ENCODE data around the gene ZNF66. TPM values are rescaled to one million over a fixed set of nuclear protein-coding genes. Genes with fewer than 3 reads are reported as not detected.
"Not testable (repeated sequence)": the region's sequence is repeated elsewhere in the genome, so short reads cannot be mapped to it uniquely, and the experiment has no call there.

Gene ZNF66
- polyA plus RNA-seq: 1 to 10 TPM in 2 of 4 donors, not detected in 2; 1.4 to 5.0 TPM
- long read RNA-seq, donor 1, partial matches to known transcripts: 9 of 12 reads
- long read RNA-seq, donor 1, other reads (novel, unspliced or antisense): 0 of 12 reads
- long read RNA-seq, donor 2: 0 reads
- long read RNA-seq, donor 3, partial matches to known transcripts: 16 of 17 reads
- long read RNA-seq, donor 3, other reads (novel, unspliced or antisense): 0 of 17 reads
- long read RNA-seq, donor 4: 0 reads
- long read RNA-seq, donor 5: 0 reads
- long read RNA-seq, donor 6: 0 reads
- long read RNA-seq, donor 7: 0 reads
- long read RNA-seq, donor 8: 0 reads
- long read RNA-seq, donor 9: 0 reads
- long read RNA-seq, donor 10: 0 reads

- FAIRE-seq (no peak), DNase-seq (peak; percentile 97)
- no peaks in the 10 kb centered on the region for H3K27me3 ChIP-seq (ENCODE audit: control insufficient read depth in 3 of 3, insufficient read depth in 3 of 3, low read length in 3 of 3)
- H3K4me3 ChIP-seq (ENCODE audit: low read depth in 1 of 3, low read length in 3 of 3): peak within 1 kb of the TSS; percentile 52 to 86 (median 65)
- WGBS, 3 donors: 1 to 4% (median 3%) methylated on average over 42 of the region's 42 CpGs
- H3K36me3 ChIP-seq (ENCODE audit: control insufficient read depth in 3 of 3, insufficient read depth in 2 of 3, low read depth in 1 of 3, low read length in 3 of 3): peaks cover 0 to 3% (median 0%) of the 10 kb centered on the region in 3 donors
- peak within 1 kb of the TSS; percentile 12 to 92 (median 80) for H3K27ac ChIP-seq (ENCODE audit: low read depth in 1 of 3, low read length in 2 of 3)
- H3K4me1 ChIP-seq (ENCODE audit: control insufficient read depth in 3 of 3, insufficient read depth in 2 of 3, low read depth in 1 of 3, low read length in 2 of 3): no peaks in the 10 kb centered on the region
- peaks cover 0 to 9% of the 10 kb centered on the region in 2 donors for H3K9me3 ChIP-seq (ENCODE audit: control insufficient read depth in 2 of 2, insufficient read depth in 1 of 2, low read depth in 1 of 2, low read length in 1 of 2)
Observed at GRCh38 chr19:20776083-20777076, at the start of gene ZNF66. Gene ZNF66, plus strand, starts transcription at chr19:20776304. Its CDS starts 144 bp downstream, at chr19:20776448.

GRCh38 chr19:20750169-20750568, 25.9 kb upstream of the ZNF66 start:
- not testable (repeated sequence) for DNase-seq; H3K4me3 ChIP-seq (ENCODE audit: low read depth in 1 of 3, low read length in 3 of 3); H3K27me3 ChIP-seq (ENCODE audit: control insufficient read depth in 3 of 3, insufficient read depth in 3 of 3, low read length in 3 of 3); FAIRE-seq; H3K27ac ChIP-seq (ENCODE audit: low read depth in 1 of 3, low read length in 2 of 3); H3K9me3 ChIP-seq (ENCODE audit: control insufficient read depth in 2 of 2, insufficient read depth in 1 of 2, low read depth in 1 of 2, low read length in 1 of 2); H3K36me3 ChIP-seq (ENCODE audit: control insufficient read depth in 3 of 3, insufficient read depth in 2 of 3, low read depth in 1 of 3, low read length in 3 of 3); H3K4me1 ChIP-seq (ENCODE audit: control insufficient read depth in 3 of 3, insufficient read depth in 2 of 3, low read depth in 1 of 3, low read length in 2 of 3)
- 81 to 87% (median 84%) methylated on average over 6 of the region's 6 CpGs for WGBS, 3 donors

- not testable (repeated sequence) for DNase-seq; H3K4me3 ChIP-seq (ENCODE audit: low read depth in 1 of 3, low read length in 3 of 3); H3K4me1 ChIP-seq (ENCODE audit: control insufficient read depth in 3 of 3, insufficient read depth in 2 of 3, low read depth in 1 of 3, low read length in 2 of 3); H3K36me3 ChIP-seq (ENCODE audit: control insufficient read depth in 3 of 3, insufficient read depth in 2 of 3, low read depth in 1 of 3, low read length in 3 of 3); H3K27me3 ChIP-seq (ENCODE audit: control insufficient read depth in 3 of 3, insufficient read depth in 3 of 3, low read length in 3 of 3); FAIRE-seq; H3K9me3 ChIP-seq (ENCODE audit: control insufficient read depth in 2 of 2, insufficient read depth in 1 of 2, low read depth in 1 of 2, low read length in 1 of 2); H3K27ac ChIP-seq (ENCODE audit: low read depth in 1 of 3, low read length in 2 of 3)
- 85 to 89% (median 86%) methylated on average over 9 of the region's 9 CpGs for WGBS, 3 donors
Observed at GRCh38 chr19:20752291-20752690, 23.8 kb upstream of the ZNF66 start.

GRCh38 chr19:20769225-20769736, 6.8 kb upstream of the ZNF66 start:
- not testable (repeated sequence) for H3K36me3 ChIP-seq (ENCODE audit: control insufficient read depth in 3 of 3, insufficient read depth in 2 of 3, low read depth in 1 of 3, low read length in 3 of 3); FAIRE-seq; H3K4me1 ChIP-seq (ENCODE audit: control insufficient read depth in 3 of 3, insufficient read depth in 2 of 3, low read depth in 1 of 3, low read length in 2 of 3); DNase-seq; H3K4me3 ChIP-seq (ENCODE audit: low read depth in 1 of 3, low read length in 3 of 3); H3K27me3 ChIP-seq (ENCODE audit: control insufficient read depth in 3 of 3, insufficient read depth in 3 of 3, low read length in 3 of 3); H3K9me3 ChIP-seq (ENCODE audit: control insufficient read depth in 2 of 2, insufficient read depth in 1 of 2, low read depth in 1 of 2, low read length in 1 of 2); H3K27ac ChIP-seq (ENCODE audit: low read depth in 1 of 3, low read length in 2 of 3)
- WGBS, 3 donors: 86 to 92% (median 90%) methylated on average over 6 to 8 of the region's 8 CpGs

- Histone ChIP-seq H3K9me3 (ENCODE audit: control insufficient read depth in 2 of 2, insufficient read depth in 1 of 2, low read depth in 1 of 2, low read length in 1 of 2) (peaks cover 0 to 29% of the 10 kb centered on the region in 2 donors), H3K27me3 (ENCODE audit: control insufficient read depth in 3 of 3, insufficient read depth in 3 of 3, low read length in 3 of 3) (no peaks in the 10 kb centered on the region), H3K4me3 (ENCODE audit: low read depth in 1 of 3, low read length in 3 of 3) (no peak overlapping the region), H3K36me3 (ENCODE audit: control insufficient read depth in 3 of 3, insufficient read depth in 2 of 3, low read depth in 1 of 3, low read length in 3 of 3) (peaks cover 0 to 3% (median 2%) of the 10 kb centered on the region in 3 donors), H3K27ac (ENCODE audit: low read depth in 1 of 3, low read length in 2 of 3) (no peak overlapping the region), H3K4me1 (ENCODE audit: control insufficient read depth in 3 of 3, insufficient read depth in 2 of 3, low read depth in 1 of 3, low read length in 2 of 3) (no peaks in the 10 kb centered on the region)
- DNase-seq (no peak), FAIRE-seq (no peak)
Observed at GRCh38 chr19:20787786-20788185, 11.7 kb downstream of the ZNF66 start.

- H3K9me3 ChIP-seq (ENCODE audit: control insufficient read depth in 2 of 2, insufficient read depth in 1 of 2, low read depth in 1 of 2, low read length in 1 of 2): peaks cover 0 to 30% of the 10 kb centered on the region in 2 donors
- H3K27me3 ChIP-seq (ENCODE audit: control insufficient read depth in 3 of 3, insufficient read depth in 3 of 3, low read length in 3 of 3): no peaks in the 10 kb centered on the region
- peaks cover 0 to 6% (median 5%) of the 10 kb centered on the region in 3 donors for H3K36me3 ChIP-seq (ENCODE audit: control insufficient read depth in 3 of 3, insufficient read depth in 2 of 3, low read depth in 1 of 3, low read length in 3 of 3)
- no peak overlapping the region for H3K27ac ChIP-seq (ENCODE audit: low read depth in 1 of 3, low read length in 2 of 3)
- FAIRE-seq (peak; percentile 73), DNase-seq (no peak)
- no peak overlapping the region for H3K4me3 ChIP-seq (ENCODE audit: low read depth in 1 of 3, low read length in 3 of 3)
- no peaks in the 10 kb centered on the region for H3K4me1 ChIP-seq (ENCODE audit: control insufficient read depth in 3 of 3, insufficient read depth in 2 of 3, low read depth in 1 of 3, low read length in 2 of 3)
Observed at GRCh38 chr19:20791806-20792205, 15.7 kb downstream of the ZNF66 start.

- H3K27me3 ChIP-seq (ENCODE audit: control insufficient read depth in 3 of 3, insufficient read depth in 3 of 3, low read length in 3 of 3); H3K4me1 ChIP-seq (ENCODE audit: control insufficient read depth in 3 of 3, insufficient read depth in 2 of 3, low read depth in 1 of 3, low read length in 2 of 3); FAIRE-seq; H3K4me3 ChIP-seq (ENCODE audit: low read depth in 1 of 3, low read length in 3 of 3); H3K27ac ChIP-seq (ENCODE audit: low read depth in 1 of 3, low read length in 2 of 3); H3K36me3 ChIP-seq (ENCODE audit: control insufficient read depth in 3 of 3, insufficient read depth in 2 of 3, low read depth in 1 of 3, low read length in 3 of 3); DNase-seq: not testable (repeated sequence)
- peaks cover 4 to 23% of the 10 kb centered on the region in 2 donors for H3K9me3 ChIP-seq (ENCODE audit: control insufficient read depth in 2 of 2, insufficient read depth in 1 of 2, low read depth in 1 of 2, low read length in 1 of 2)
- 88 to 96% (median 95%) methylated on average over 5 of the region's 5 CpGs for WGBS, 3 donors
Observed at GRCh38 chr19:20806311-20807262, 30.5 kb downstream of the ZNF66 start.
